ENCODE data around the gene TACR1. TPM values are rescaled to one million over a fixed set of nuclear protein-coding genes. Genes with fewer than 3 reads are reported as not detected.

The TACR1 gene
- total RNA-seq, 1 experiment from 2014 or later, result not detected

- POLR2A ChIA-PET, result no interaction called here
- no peaks in the 10 kb centered on the region for H4K20me1 ChIP-seq (ENCODE audit: insufficient read depth)
- intact Hi-C loops (cut with micrococcal nuclease), result no loop called here
These were observed 31.1 kb downstream of the TACR1 start for GRCh38 chr2:75168186-75168585.

GRCh38 chr2:75166491-75166890 is 32.8 kb downstream of the TACR1 start:
- ChIA-PET RAD21 (ENCODE audit: low non-redundant PET in 1 of 2, low total read pairs in 2 of 2, uncharacterized antibody in 2 of 2, unreplicated experiment in 2 of 2) (no interaction called here), POLR2A (no interaction called here), CTCF (no interaction called here)
- Histone ChIP-seq H3K79me2 (ENCODE audit: insufficient read depth, low read length) (no peaks in the 10 kb centered on the region), H3K9me3 (ENCODE audit: control insufficient read depth in 1 of 2, insufficient read depth in 1 of 2, low read depth in 1 of 2, low read length in 2 of 2) (no peaks in the 10 kb centered on the region), H3K36me3 (ENCODE audit: control insufficient read depth in 1 of 2, insufficient read depth in 2 of 2, low read length in 2 of 2) (no peaks in the 10 kb centered on the region), H3K27ac (ENCODE audit: low read depth, low read length) (no peak overlapping the region), H4K20me1 (ENCODE audit: insufficient read depth) (no peaks in the 10 kb centered on the region), H3K4me3 (replicated peaks in 1 of 2; ENCODE audit: low read depth in 1 of 2, low read length in 2 of 2) (no peak overlapping the region), H2AFZ (ENCODE audit: low read depth, low read length, poor library complexity, severe bottlenecking) (no peak overlapping the region), H3K4me1 (ENCODE audit: control insufficient read depth in 1 of 2, insufficient read depth in 2 of 2, low read length in 2 of 2) (no peaks in the 10 kb centered on the region), H3K4me2 (ENCODE audit: low read length) (no peak overlapping the region), H3K9ac (ENCODE audit: low read length) (no peak overlapping the region), H3K27me3 (ENCODE audit: insufficient read depth, low read length) (peaks cover 16% of the 10 kb centered on the region), H3K9me2 (ENCODE audit: insufficient read depth) (no peaks in the 10 kb centered on the region)
- no TSS peak for BruUV-seq (replicated peaks)
- intact Hi-C loops (cut with micrococcal nuclease), result no loop called here
- DNase-seq (ENCODE audit: low read depth, low spot score), result no peak
- no peak for ATAC-seq
- TF ChIP-seq MAX (IDR thresholded peaks at IDR 0.05) (no peak), EZH2phosphoT487 (IDR thresholded peaks at IDR 0.05; ENCODE audit: borderline replicate concordance) (no peak), POLR2A (IDR thresholded peaks at IDR 0.05; ENCODE audit: borderline replicate concordance, extremely low read depth, insufficient read depth, insufficient read length) (no peak), SP1 (IDR thresholded peaks at IDR 0.05; ENCODE audit: low read depth) (no peak), CBX3 (IDR thresholded peaks at IDR 0.05; ENCODE audit: low read depth) (no peak), TCF7L2 (IDR thresholded peaks at IDR 0.05; ENCODE audit: borderline replicate concordance, extremely low read depth, insufficient read depth, insufficient read length) (no peak), FOSL1 (IDR thresholded peaks at IDR 0.05; ENCODE audit: low read depth) (no peak), RAD21 (IDR thresholded peaks at IDR 0.05; ENCODE audit: low read depth) (no peak), ATF3 (IDR thresholded peaks at IDR 0.05) (no peak), POLR2AphosphoS5 (IDR thresholded peaks at IDR 0.05; ENCODE audit: low read depth, low read length) (no peak), CTCF (IDR thresholded peaks at IDR 0.05 in 2 of 3, conservative IDR thresholded peaks at IDR 0.05 in 1 of 3; ENCODE audit: borderline replicate concordance in 1 of 3, insufficient read depth in 1 of 3, low read depth in 2 of 3, low read length in 2 of 3) (no peak), CEBPB (IDR thresholded peaks at IDR 0.05; ENCODE audit: low read depth) (no peak), YY1 (IDR thresholded peaks at IDR 0.05; ENCODE audit: extremely low read depth, insufficient replicate concordance, low read depth, low read length) (no peak), ELF1 (IDR thresholded peaks at IDR 0.05; ENCODE audit: borderline replicate concordance, low read depth) (no peak), SRF (IDR thresholded peaks at IDR 0.05; ENCODE audit: low read depth) (no peak), JUND (IDR thresholded peaks at IDR 0.05) (no peak), EGR1 (IDR thresholded peaks at IDR 0.05; ENCODE audit: low read depth) (no peak), SIN3A (IDR thresholded peaks at IDR 0.05; ENCODE audit: low read depth) (no peak), ZFX (IDR thresholded peaks at IDR 0.05) (no peak)

More at GRCh38 chr2:75168186-75168585, 31.1 kb downstream of the TACR1 start:
- H3K36me3 ChIP-seq (ENCODE audit: control insufficient read depth in 1 of 2, insufficient read depth in 2 of 2, low read length in 2 of 2), result no peaks in the 10 kb centered on the region
- RAD21 ChIA-PET (ENCODE audit: low non-redundant PET in 1 of 2, low total read pairs in 2 of 2, uncharacterized antibody in 2 of 2, unreplicated experiment in 2 of 2), result no interaction called here
- no TSS peak for BruUV-seq (replicated peaks)
- CTCF ChIA-PET, result no interaction called here
- DNase-seq (ENCODE audit: low read depth, low spot score), result no peak
- no peak overlapping the region for H3K27ac ChIP-seq (ENCODE audit: low read depth, low read length)
- no peak overlapping the region for H3K9ac ChIP-seq (ENCODE audit: low read length)
- no peak for ATAC-seq
- no peak overlapping the region for H2AFZ ChIP-seq (ENCODE audit: low read depth, low read length, poor library complexity, severe bottlenecking)
- H3K4me2 ChIP-seq (ENCODE audit: low read length), result no peak overlapping the region
- no peaks in the 10 kb centered on the region for H3K9me3 ChIP-seq (ENCODE audit: control insufficient read depth in 1 of 2, insufficient read depth in 1 of 2, low read depth in 1 of 2, low read length in 2 of 2)
- peaks cover 21% of the 10 kb centered on the region for H3K27me3 ChIP-seq (ENCODE audit: insufficient read depth, low read length)
- no peaks in the 10 kb centered on the region for H3K79me2 ChIP-seq (ENCODE audit: insufficient read depth, low read length)
- TF ChIP-seq ZFX (IDR thresholded peaks at IDR 0.05), result no peak
- no peak for TF ChIP-seq SP1 (IDR thresholded peaks at IDR 0.05; ENCODE audit: low read depth)
- TF ChIP-seq CBX3 (IDR thresholded peaks at IDR 0.05; ENCODE audit: low read depth), result no peak
- H3K9me2 ChIP-seq (ENCODE audit: insufficient read depth), result no peaks in the 10 kb centered on the region
- H3K4me3 ChIP-seq (replicated peaks in 1 of 2; ENCODE audit: low read depth in 1 of 2, low read length in 2 of 2), result no peak overlapping the region
- no peaks in the 10 kb centered on the region for H3K4me1 ChIP-seq (ENCODE audit: control insufficient read depth in 1 of 2, insufficient read depth in 2 of 2, low read length in 2 of 2)

Measured in HCT116 (cell line).